OCI-LY7 (cell line): ENCODE data around the gene RAD51B. TPM values are rescaled to one million over a fixed set of nuclear protein-coding genes. Genes with fewer than 3 reads are reported as not detected.

Experiments used
- BruUV-seq: library from RNA; stranded (reverse); fragments of 400-500 nt; replicated peaks from 2 replicates; lab custom pipeline; 2021; lab: Mats Ljungman, UMichigan
- CTCF ChIA-PET: fragments of 300-600 bp; sonication (Branson Sonifier 250); formaldehyde crosslinking; loops from one replicate; lab custom pipeline; 2022; ENCODE audit warnings: antibody characterized with exemption; ENCODE audit not compliant: unreplicated experiment; lab: Charles Lee
- POLR2A ChIA-PET: fragments of 300-600 bp; sonication (Branson Sonifier 250); formaldehyde crosslinking; loops from one replicate; lab custom pipeline; 2022; ENCODE audit warnings: antibody characterized with exemption; lab: Charles Lee
- DNase-seq: peaks from one replicate; pipeline ENCODE4 v3.0.0-alpha.2; 2015; ENCODE audit warnings: low spot score
- H2AFZ ChIP-seq: fragments of 200-600 bp; sonication (generic), shearing (Covaris generic); 2 replicates; pipeline ENCODE4 v1.6.1; 2014; ENCODE audit warnings: mild to moderate bottlenecking, antibody characterized with exemption, low read length, moderate library complexity
- H3K27ac ChIP-seq: fragments of 200-600 bp; sonication (generic); 2 replicates; pipeline ENCODE4 v1.5.1; 2014; ENCODE audit warnings: mixed run types, low read depth, mild to moderate bottlenecking, moderate library complexity, low read length, inconsistent platforms; ENCODE audit not compliant: poor library complexity, severe bottlenecking
- H3K36me3 ChIP-seq: fragments of 200-600 bp; sonication (generic); 2 replicates; pipeline ENCODE4 v1.6.1; 2014; ENCODE audit warnings: mild to moderate bottlenecking, antibody characterized with exemption, low read length, moderate library complexity, mixed read lengths; ENCODE audit not compliant: insufficient read depth
- H3K4me1 ChIP-seq: fragments of 200-600 bp; sonication (generic); 2 replicates; pipeline ENCODE4 v1.5.1; 2014; ENCODE audit warnings: mild to moderate bottlenecking, low read length; ENCODE audit not compliant: insufficient read depth, poor library complexity, severe bottlenecking
- H3K4me2 ChIP-seq: fragments of 200-600 bp; sonication (generic); 2 replicates; pipeline ENCODE4 v1.6.1; 2014; ENCODE audit warnings: mild to moderate bottlenecking, low read length
- H3K4me3 ChIP-seq: fragments of 200-600 bp; sonication (generic); 2 replicates; pipeline ENCODE4 v1.5.1; 2014; ENCODE audit warnings: mild to moderate bottlenecking, low read depth, low read length; ENCODE audit not compliant: poor library complexity, severe bottlenecking
- H3K79me2 ChIP-seq: fragments of 200-600 bp; sonication (generic); 2 replicates; pipeline ENCODE4 v1.6.1; 2016; ENCODE audit warnings: low read depth, mild to moderate bottlenecking, low read length, moderate library complexity, mixed read lengths; ENCODE audit not compliant: insufficient read depth
- H3K9me2 ChIP-seq: fragments of 200-600 bp; sonication (generic); 2 replicates; pipeline ENCODE4 v1.6.1; 2016; ENCODE audit warnings: mild to moderate bottlenecking, low read length, mixed read lengths; ENCODE audit not compliant: insufficient read depth
- H3K9me3 ChIP-seq: fragments of 200-600 bp; sonication (generic); 2 replicates; pipeline ENCODE4 v1.6.1; 2014; ENCODE audit warnings: mild to moderate bottlenecking, mixed run types, low read length, mixed read lengths
- H4K20me1 ChIP-seq: fragments of 200-600 bp; sonication (generic); 2 replicates; pipeline ENCODE4 v1.6.1; 2014; ENCODE audit warnings: mild to moderate bottlenecking, antibody characterized with exemption, low read length, moderate library complexity, mixed read lengths; ENCODE audit not compliant: insufficient read depth
- EZH2phosphoT487 ChIP-seq: fragments of 200-600 bp; sonication (generic); IDR thresholded peaks from 2 replicates; pipeline ENCODE4 v1.6.1; 2018; ENCODE audit warnings: low read depth, borderline replicate concordance, mild to moderate bottlenecking, mixed run types, antibody characterized with exemption, low read length, moderate library complexity, mixed read lengths
- intact Hi-C: fragments of 100-400 bp; cut with micrococcal nuclease; formaldehyde crosslinking; loops from one replicate; pipeline ENCODE4 v1.10.0; 2022; ENCODE audit not compliant: unreplicated experiment
- total RNA-seq, 2 experiments: library from RNA; depleted of rRNA in 1 of 2; stranded (reverse); fragments of >200 nt in 1 of 2; shearing (Covaris generic) in 1 of 2; gene quantifications; 2 replicates each; pipeline ENCODE4 v1.2.3, GENCODE V29; 2014 to 2022
- TF ChIP-seq, protein P1 (sequence below): fragments of 200-600 bp; sonication (generic); conservative IDR thresholded peaks from 2 replicates; pipeline ENCODE4 v1.5.1; 2014; ENCODE audit warnings: mild to moderate bottlenecking, antibody characterized with exemption, low read length, moderate library complexity, mixed read lengths

RAD51B gene
- total RNA-seq, 2 experiments from 2014 or later, result 41.4 to 89.9 TPM

DNA sequence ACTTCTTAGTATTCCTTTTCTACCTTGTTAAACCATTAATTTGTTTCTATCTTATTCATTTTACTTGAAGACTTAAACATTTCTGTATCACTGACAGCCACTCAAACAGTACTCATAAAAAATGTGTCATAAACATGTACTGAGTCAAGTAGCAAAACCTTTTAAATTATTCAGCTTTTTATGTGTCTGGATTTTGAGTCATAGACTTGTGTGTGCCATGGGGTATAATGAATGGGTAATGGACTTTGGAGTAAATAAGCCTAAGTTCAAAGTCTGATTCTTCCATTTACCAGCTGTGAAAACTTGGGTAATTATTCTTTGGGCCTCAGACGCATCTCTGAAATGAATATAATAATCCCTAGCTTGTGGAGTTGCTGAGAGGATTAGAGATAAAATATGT, 199.0 kb downstream of the RAD51B start:
- no peaks in the 10 kb centered on the region for H3K4me1 ChIP-seq
- CTCF ChIA-PET, result no interaction called here
- no peak for DNase-seq
- no peaks in the 10 kb centered on the region for H3K79me2 ChIP-seq
- no peaks in the 10 kb centered on the region for H3K36me3 ChIP-seq
- H4K20me1 ChIP-seq, result no peaks in the 10 kb centered on the region
- H2AFZ ChIP-seq, result no peak overlapping the region
- POLR2A ChIA-PET, result interaction anchor here (1.6 kb wide), 1 partner anchor 8 kb away, joined by 5 read pairs; no protein-coding TSS in a partner anchor
- no TSS peak for BruUV-seq
- H3K4me2 ChIP-seq, result no peak overlapping the region
- H3K9me2 ChIP-seq, result no peaks in the 10 kb centered on the region
- intact Hi-C loops, result no loop called here
- no peak overlapping the region for H3K27ac ChIP-seq
- TF ChIP-seq EZH2phosphoT487, result no peak
- TF ChIP-seq, protein P1, sequence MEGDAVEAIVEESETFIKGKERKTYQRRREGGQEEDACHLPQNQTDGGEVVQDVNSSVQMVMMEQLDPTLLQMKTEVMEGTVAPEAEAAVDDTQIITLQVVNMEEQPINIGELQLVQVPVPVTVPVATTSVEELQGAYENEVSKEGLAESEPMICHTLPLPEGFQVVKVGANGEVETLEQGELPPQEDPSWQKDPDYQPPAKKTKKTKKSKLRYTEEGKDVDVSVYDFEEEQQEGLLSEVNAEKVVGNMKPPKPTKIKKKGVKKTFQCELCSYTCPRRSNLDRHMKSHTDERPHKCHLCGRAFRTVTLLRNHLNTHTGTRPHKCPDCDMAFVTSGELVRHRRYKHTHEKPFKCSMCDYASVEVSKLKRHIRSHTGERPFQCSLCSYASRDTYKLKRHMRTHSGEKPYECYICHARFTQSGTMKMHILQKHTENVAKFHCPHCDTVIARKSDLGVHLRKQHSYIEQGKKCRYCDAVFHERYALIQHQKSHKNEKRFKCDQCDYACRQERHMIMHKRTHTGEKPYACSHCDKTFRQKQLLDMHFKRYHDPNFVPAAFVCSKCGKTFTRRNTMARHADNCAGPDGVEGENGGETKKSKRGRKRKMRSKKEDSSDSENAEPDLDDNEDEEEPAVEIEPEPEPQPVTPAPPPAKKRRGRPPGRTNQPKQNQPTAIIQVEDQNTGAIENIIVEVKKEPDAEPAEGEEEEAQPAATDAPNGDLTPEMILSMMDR, result no peak
- no peak overlapping the region for H3K4me3 ChIP-seq
- no peaks in the 10 kb centered on the region for H3K9me3 ChIP-seq

DNA sequence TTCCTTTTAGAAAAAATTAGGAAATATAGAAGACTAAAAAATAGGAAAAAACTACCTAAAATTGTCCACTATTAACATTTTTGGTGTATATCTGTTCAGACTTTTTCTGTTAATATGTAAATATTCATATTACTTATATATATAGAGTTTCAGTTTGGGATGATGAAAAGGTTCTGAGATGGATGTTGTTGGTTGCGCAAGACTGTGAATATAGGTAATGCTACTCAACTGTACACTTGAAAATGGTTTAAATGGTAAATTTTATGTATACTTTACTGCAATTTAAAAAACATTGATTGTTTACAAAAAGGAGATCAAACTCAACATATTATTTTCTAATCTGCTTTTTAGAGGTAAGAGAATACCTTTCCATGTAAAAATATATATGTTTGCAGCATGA, 200.9 kb downstream of the RAD51B start:
- ChIA-PET POLR2A (no interaction called here), CTCF (no interaction called here)
- no TSS peak for BruUV-seq
- Histone ChIP-seq H3K9me3 (no peaks in the 10 kb centered on the region), H3K9me2 (no peaks in the 10 kb centered on the region), H3K36me3 (no peaks in the 10 kb centered on the region), H3K4me2 (no peak overlapping the region), H3K27ac (no peak overlapping the region), H4K20me1 (no peaks in the 10 kb centered on the region), H3K4me3 (no peak overlapping the region), H3K79me2 (no peaks in the 10 kb centered on the region), H2AFZ (no peak overlapping the region), H3K4me1 (no peaks in the 10 kb centered on the region)
- DNase-seq, result no peak
- TF ChIP-seq EZH2phosphoT487, result no peak
- TF ChIP-seq, protein P1, result no peak
- intact Hi-C loops, result no loop called here

DNA sequence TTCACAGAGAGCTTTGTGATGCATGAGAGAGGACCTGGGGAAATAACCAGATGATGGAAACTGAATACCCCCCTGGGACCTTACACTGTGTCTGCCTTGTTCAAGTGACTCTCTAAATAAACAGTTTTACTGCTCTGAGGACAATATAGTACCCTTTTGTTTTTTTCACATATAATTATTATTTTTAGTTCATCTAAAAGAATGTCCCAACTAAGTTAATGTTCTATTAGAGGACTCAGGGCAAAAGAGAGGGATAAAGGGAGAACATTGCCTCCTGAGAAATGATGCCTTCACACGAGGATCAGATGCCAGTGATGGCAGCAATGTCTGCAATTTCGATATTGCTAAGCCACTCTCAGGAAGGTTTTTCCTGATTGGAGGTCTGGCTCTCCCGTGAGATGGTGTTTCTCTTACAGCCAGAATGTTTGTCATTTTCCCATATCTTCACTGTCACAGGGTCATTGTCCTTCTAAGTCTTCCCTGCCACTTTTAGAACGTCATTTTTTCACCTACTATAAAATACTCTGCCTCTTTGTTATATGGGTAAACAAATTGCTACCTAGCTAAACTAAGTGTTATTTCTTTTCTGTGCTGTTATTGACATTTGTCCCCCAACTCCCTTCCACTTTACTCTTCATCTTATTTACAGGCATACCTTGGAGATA, 201.6 kb downstream of the RAD51B start:
- H4K20me1 ChIP-seq, result no peaks in the 10 kb centered on the region
- H3K4me1 ChIP-seq, result no peaks in the 10 kb centered on the region
- no peak overlapping the region for H2AFZ ChIP-seq
- no peak overlapping the region for H3K27ac ChIP-seq
- intact Hi-C loops, result no loop called here
- no peak overlapping the region for H3K4me2 ChIP-seq
- no peak for DNase-seq
- POLR2A ChIA-PET, result no interaction called here
- no peak overlapping the region for H3K4me3 ChIP-seq
- no peaks in the 10 kb centered on the region for H3K9me2 ChIP-seq
- CTCF ChIA-PET, result no interaction called here
- no peaks in the 10 kb centered on the region for H3K9me3 ChIP-seq
- no peaks in the 10 kb centered on the region for H3K79me2 ChIP-seq
- BruUV-seq, result no TSS peak
- H3K36me3 ChIP-seq, result no peaks in the 10 kb centered on the region
- TF ChIP-seq EZH2phosphoT487, result no peak
- TF ChIP-seq, protein P1, result no peak
